Endothelial cell of coronary artery (primary cell): ENCODE measurements around the gene CPSF3. TPM values are rescaled to one million over a fixed set of nuclear protein-coding genes. Genes with fewer than 3 reads are reported as not detected.

Experiments used
- total RNA-seq: library from RNA; depleted of rRNA; stranded (reverse); fragments of >200 nt; gene quantifications from 2 replicates; pipeline ENCODE4 v1.2.3, GENCODE V29; 2014

The CPSF3 gene
- total RNA-seq = 45.0 and 53.8 TPM in 2 replicates

GRCh38 chr2:9423100-9423921 is at the start of gene CPSF3, which contains the start of gene ITGB1BP1:
Gene CPSF3, plus strand, starts transcription at chr2:9423654. Its CDS starts 120 bp downstream, at chr2:9423774.
Gene ITGB1BP1, minus strand, starts transcription at chr2:9423528. Its CDS starts 4,831 bp downstream, at chr2:9418697.

GRCh38 chr2:9474361-9475057 is 51.1 kb downstream of the CPSF3 start, which contains the start of gene IAH1:
Gene IAH1, plus strand, starts transcription at chr2:9474551. Its CDS starts 16 bp downstream, at chr2:9474567.

Other genes with a start within 250 kb of the CPSF3 start
- 42.7 and 61.9 TPM in 2 replicates for gene ASAP2, start 216.8 kb upstream of the CPSF3 start, total RNA-seq
- 40.7 and 53.2 TPM in 2 replicates for gene ITGB1BP1, start 126 bp upstream of the CPSF3 start, total RNA-seq
- 37.0 and 53.7 TPM in 2 replicates for gene IAH1, start 50.9 kb downstream of the CPSF3 start, total RNA-seq
- gene ADAM17, start 132.2 kb downstream of the CPSF3 start, total RNA-seq = 53.0 and 61.3 TPM in 2 replicates
- 225 and 252 TPM in 2 replicates for gene YWHAQ, start 207.3 kb downstream of the CPSF3 start, total RNA-seq